ENCODE data around the gene LEFTY1. TPM values are rescaled to one million over a fixed set of nuclear protein-coding genes. Genes with fewer than 3 reads are reported as not detected.
"Not testable (repeated sequence)": the region's sequence is repeated elsewhere in the genome, so short reads cannot be mapped to it uniquely, and the experiment has no call there.

LEFTY1 gene
- total RNA-seq, 3 donors from 2014 or later, result 0.48 TPM; not detected in 2

DNA sequence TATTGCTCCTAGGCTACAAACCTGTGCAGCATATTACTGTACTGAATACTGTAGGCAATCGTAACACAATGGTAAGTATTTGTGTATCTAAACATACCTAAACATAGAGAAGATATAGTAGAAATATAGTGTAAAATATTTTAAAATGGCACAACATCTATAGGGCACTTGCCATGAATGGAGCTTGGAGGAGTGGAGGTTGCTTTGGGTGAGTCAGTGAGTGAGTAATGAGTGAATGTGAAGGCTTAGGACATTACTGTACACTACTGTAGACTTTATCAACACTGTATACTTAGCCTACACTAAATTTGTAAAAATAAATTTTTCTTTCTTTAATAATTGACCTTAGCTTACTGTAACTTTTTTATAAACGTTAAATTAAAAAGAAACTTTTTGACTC, 44.1 kb upstream of the LEFTY1 start:
- TF ChIP-seq POLR2A (IDR thresholded peaks at IDR 0.05) (no peak), POLR2AphosphoS5 (IDR thresholded peaks at IDR 0.05) (no peak)
- TF ChIP-seq, protein P1, sequence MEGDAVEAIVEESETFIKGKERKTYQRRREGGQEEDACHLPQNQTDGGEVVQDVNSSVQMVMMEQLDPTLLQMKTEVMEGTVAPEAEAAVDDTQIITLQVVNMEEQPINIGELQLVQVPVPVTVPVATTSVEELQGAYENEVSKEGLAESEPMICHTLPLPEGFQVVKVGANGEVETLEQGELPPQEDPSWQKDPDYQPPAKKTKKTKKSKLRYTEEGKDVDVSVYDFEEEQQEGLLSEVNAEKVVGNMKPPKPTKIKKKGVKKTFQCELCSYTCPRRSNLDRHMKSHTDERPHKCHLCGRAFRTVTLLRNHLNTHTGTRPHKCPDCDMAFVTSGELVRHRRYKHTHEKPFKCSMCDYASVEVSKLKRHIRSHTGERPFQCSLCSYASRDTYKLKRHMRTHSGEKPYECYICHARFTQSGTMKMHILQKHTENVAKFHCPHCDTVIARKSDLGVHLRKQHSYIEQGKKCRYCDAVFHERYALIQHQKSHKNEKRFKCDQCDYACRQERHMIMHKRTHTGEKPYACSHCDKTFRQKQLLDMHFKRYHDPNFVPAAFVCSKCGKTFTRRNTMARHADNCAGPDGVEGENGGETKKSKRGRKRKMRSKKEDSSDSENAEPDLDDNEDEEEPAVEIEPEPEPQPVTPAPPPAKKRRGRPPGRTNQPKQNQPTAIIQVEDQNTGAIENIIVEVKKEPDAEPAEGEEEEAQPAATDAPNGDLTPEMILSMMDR (IDR thresholded peaks at IDR 0.05), result no peak
- H3K36me3 ChIP-seq, result no peaks in the 10 kb centered on the region
- intact Hi-C loops (cut with DNase I; ENCODE audit: low total_unique reads), result no loop called here
- H3K4me3 ChIP-seq, result no peak overlapping the region
- no peaks in the 10 kb centered on the region for H3K27me3 ChIP-seq
- peaks cover 0 to 4% of the 10 kb centered on the region in 2 donors for H3K4me1 ChIP-seq
- no peaks in the 10 kb centered on the region for H3K9me3 ChIP-seq
- DNase-seq (ENCODE audit: low spot score in 2 of 2), result no peak
- H3K27ac ChIP-seq, result no peak overlapping the region

DNA sequence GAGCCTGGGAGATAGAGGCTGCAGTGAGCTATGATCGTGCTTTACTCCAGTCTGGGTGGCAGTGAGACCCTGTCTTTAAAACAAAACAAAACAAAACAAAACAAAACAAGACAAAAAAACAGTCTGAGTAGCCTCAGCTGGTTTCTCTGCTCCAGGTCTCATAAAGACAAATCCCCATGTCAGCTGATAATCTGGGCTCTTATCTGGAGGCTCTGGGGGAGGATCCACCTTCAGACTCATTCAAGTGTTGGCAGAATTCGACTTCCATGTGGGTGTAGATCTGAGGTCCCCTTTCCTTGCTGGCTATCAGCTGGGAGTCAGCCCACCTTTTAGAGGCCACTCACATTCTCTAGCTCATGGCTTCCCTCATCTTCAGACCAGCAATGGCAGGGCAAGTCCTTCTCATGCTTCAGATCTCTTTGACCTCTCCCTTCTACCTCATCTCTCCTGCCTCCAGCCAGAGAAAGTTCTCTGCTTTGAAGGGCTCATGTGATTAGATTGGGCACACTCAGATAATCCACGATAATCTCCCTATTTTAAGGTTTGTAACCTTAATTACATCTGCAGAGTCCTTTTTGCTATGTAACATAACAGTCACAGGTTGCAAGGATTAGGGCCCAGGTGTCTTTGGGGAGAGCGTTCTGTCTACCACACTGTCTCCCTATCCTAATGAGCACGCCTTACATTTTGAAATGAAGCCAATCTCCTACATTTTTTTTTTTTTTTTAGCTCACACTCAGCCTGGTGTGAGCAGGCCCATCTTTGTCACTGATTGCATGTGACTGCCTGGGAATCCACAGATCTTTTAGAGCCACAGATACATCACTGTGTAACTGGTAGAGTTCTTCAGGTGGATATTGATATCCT, 42.6 kb upstream of the LEFTY1 start:
- H3K9me3 ChIP-seq, result no peaks in the 10 kb centered on the region
- no peak for TF ChIP-seq POLR2A (IDR thresholded peaks at IDR 0.05)
- TF ChIP-seq, protein P1 (IDR thresholded peaks at IDR 0.05), result no peak
- TF ChIP-seq POLR2AphosphoS5 (IDR thresholded peaks at IDR 0.05), result no peak
- H3K27ac ChIP-seq, result no peak overlapping the region
- intact Hi-C loops (cut with DNase I; ENCODE audit: low total_unique reads), result no loop called here
- DNase-seq (ENCODE audit: low spot score in 2 of 2), result no peak
- H3K27me3 ChIP-seq, result no peaks in the 10 kb centered on the region
- H3K4me3 ChIP-seq, result no peak overlapping the region
- peaks cover 0 to 2% of the 10 kb centered on the region in 2 donors for H3K4me1 ChIP-seq
- no peaks in the 10 kb centered on the region for H3K36me3 ChIP-seq

DNA sequence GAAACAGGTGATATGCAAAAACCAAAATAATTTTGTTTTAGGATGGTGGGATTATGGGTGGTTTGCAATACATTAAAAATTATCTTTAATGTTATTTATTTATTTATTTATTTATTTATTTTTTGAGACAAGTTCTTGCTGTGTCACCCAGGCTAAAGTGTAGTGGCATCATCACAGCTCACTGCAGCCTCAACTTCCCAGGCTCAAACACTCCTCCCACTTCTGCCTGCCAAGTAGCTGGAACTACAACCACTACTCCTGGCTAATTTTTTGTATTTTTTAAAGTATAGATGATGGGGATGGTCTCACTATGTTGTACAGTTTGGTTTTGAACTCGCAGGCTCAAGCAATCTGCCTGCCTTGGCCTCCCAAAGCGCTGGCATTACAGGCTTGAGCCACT, 41.6 kb upstream of the LEFTY1 start:
- intact Hi-C loops (cut with DNase I; ENCODE audit: low total_unique reads), result no loop called here
- DNase-seq (ENCODE audit: low spot score in 2 of 2), result no peak
- TF ChIP-seq POLR2A (IDR thresholded peaks at IDR 0.05), result no peak
- TF ChIP-seq POLR2AphosphoS5 (IDR thresholded peaks at IDR 0.05), result no peak
- TF ChIP-seq, protein P1 (IDR thresholded peaks at IDR 0.05), result no peak

DNA sequence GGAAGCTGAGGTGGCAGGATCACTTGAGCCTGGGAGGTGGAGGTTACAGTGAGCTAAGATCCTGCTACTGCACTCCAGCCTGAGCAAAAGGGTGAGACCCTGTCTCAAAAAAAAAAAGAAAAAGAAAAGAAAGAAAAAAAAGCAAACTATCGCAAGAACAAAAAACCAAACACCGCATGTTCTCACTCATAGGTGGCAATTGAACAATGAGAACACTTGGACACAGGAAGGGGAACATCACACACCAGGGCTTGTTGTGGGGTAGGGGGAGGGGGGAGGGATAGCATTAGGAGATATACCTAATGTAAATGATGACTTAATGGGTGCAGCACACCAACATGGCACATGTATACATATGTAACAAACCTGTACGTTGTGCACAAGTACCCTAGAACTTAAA, 40.5 kb upstream of the LEFTY1 start:
- DNase-seq (ENCODE audit: low spot score in 2 of 2), result not testable (repeated sequence)

More for the DNA sequence above, 41.6 kb upstream of the LEFTY1 start:
- H3K27me3 ChIP-seq, result no peaks in the 10 kb centered on the region
- H3K4me3 ChIP-seq, result no peak overlapping the region
- no peaks in the 10 kb centered on the region for H3K4me1 ChIP-seq
- H3K36me3 ChIP-seq, result no peaks in the 10 kb centered on the region
- no peak overlapping the region for H3K27ac ChIP-seq
- H3K9me3 ChIP-seq, result no peaks in the 10 kb centered on the region

GRCh38 chr1:225928186-225929175, 39.5 kb upstream of the LEFTY1 start:
- intact Hi-C loops (cut with DNase I; ENCODE audit: low total_unique reads), result no loop called here
- no peak for TF ChIP-seq POLR2A (IDR thresholded peaks at IDR 0.05)
- TF ChIP-seq, protein P1 (IDR thresholded peaks at IDR 0.05), result no peak
- H3K9me3 ChIP-seq, result no peaks in the 10 kb centered on the region
- no peak overlapping the region for H3K27ac ChIP-seq
- H3K27me3 ChIP-seq, result no peaks in the 10 kb centered on the region
- H3K4me3 ChIP-seq, result no peak overlapping the region
- DNase-seq (ENCODE audit: low spot score in 2 of 2), result no peak
- no peaks in the 10 kb centered on the region for H3K4me1 ChIP-seq
- H3K36me3 ChIP-seq, result no peaks in the 10 kb centered on the region

More for the DNA sequence above, 40.5 kb upstream of the LEFTY1 start:
- H3K4me1 ChIP-seq; intact Hi-C loops (cut with DNase I; ENCODE audit: low total_unique reads); H3K36me3 ChIP-seq; H3K27me3 ChIP-seq; H3K4me3 ChIP-seq; H3K27ac ChIP-seq; H3K9me3 ChIP-seq: not testable (repeated sequence)
